ENCODE data around the gene SAGE1. TPM values are rescaled to one million over a fixed set of nuclear protein-coding genes. Genes with fewer than 3 reads are reported as not detected.
"Not testable (repeated sequence)": the region's sequence is repeated elsewhere in the genome, so short reads cannot be mapped to it uniquely, and the experiment has no call there.

SAGE1 gene
- total RNA-seq, 1 experiment from 2014 or later: not detected

DNA sequence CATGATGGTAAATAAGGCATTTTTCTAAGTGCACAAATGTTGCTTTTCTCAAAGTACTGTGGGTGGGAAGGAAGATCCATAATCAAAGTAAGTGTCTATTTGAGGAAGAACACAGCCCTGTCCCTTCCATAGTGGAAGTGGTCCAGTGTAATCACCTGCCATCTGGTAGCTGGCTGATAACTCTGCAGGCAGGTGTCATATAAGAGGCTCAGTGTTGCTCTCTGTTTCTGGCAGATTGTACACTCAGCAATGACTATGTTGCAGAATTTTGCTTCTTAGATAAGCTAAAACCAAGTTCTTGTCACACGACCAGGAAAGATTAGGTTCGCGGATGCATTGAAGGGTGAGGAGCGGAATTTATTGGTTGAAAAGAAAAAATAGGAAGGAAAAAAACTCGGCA, 20.9 kb downstream of the SAGE1 start:
- no peak overlapping the region for H2AK5ac ChIP-seq (ENCODE audit: insufficient read length, low read length)
- Mint-ChIP-seq H3K27ac (no peak overlapping the region), H3K27me3 (ENCODE audit: low read depth) (no peaks in the 10 kb centered on the region; the same call in 1 of the 2 replicates), H3K4me1 (no peaks in the 10 kb centered on the region), H3K4me3 (no peak overlapping the region), H3K9me3 (peaks cover 74 to 96% of the 10 kb centered on the region in 2 experiments), H3K36me3 (ENCODE audit: insufficient read depth in 1 of 3, low read depth in 3 of 3) (peaks cover 0 to 14% (median 0%) of the 10 kb centered on the region in 3 experiments; a peak in 3 of 7 replicates)
- no peak overlapping the region for H2BK5ac ChIP-seq (ENCODE audit: insufficient read length, low read length)
- no peaks in the 10 kb centered on the region for H3K79me2 ChIP-seq (ENCODE audit: insufficient read depth, low read length)
- H3K79me1 ChIP-seq (ENCODE audit: insufficient read depth, low read depth, low read length, poor library complexity, severe bottlenecking): no peaks in the 10 kb centered on the region
- H3K9ac ChIP-seq (ENCODE audit: extremely low read depth, insufficient read length, low read length): no peak overlapping the region
- H3K23me2 ChIP-seq (ENCODE audit: insufficient read length, low read depth, low read length, poor library complexity, severe bottlenecking): no peaks in the 10 kb centered on the region
- DNase-seq: no peak
- H3K9me3 ChIP-seq (ENCODE audit: control insufficient read depth, low read depth, low read length): peaks cover 79% of the 10 kb centered on the region
- H3K23ac ChIP-seq (ENCODE audit: insufficient read length, low read depth, low read length): no peak overlapping the region
- no peak overlapping the region for H3K4me2 ChIP-seq (ENCODE audit: insufficient read depth, insufficient read length, low read length)
- H2AFZ ChIP-seq (ENCODE audit: low read length): no peak overlapping the region
- H4K91ac ChIP-seq (ENCODE audit: insufficient read length, low read depth, low read length): no peak overlapping the region
- H3K4me1 ChIP-seq (ENCODE audit: insufficient read depth, low read length): no peaks in the 10 kb centered on the region
- no peak overlapping the region for H2BK120ac ChIP-seq (ENCODE audit: low read depth, low read length, poor library complexity, severe bottlenecking)
- no peaks in the 10 kb centered on the region for H3K27me3 ChIP-seq (ENCODE audit: insufficient read depth, low read length)
- no peak overlapping the region for H2BK12ac ChIP-seq (ENCODE audit: insufficient read length, low read depth, low read length)
- no peak overlapping the region for H3K14ac ChIP-seq (ENCODE audit: insufficient read depth, low read length)
- TF ChIP-seq CTCF (conservative IDR thresholded peaks at IDR 0.05): no peak
- H3K27ac ChIP-seq (ENCODE audit: insufficient read length, low read depth, low read length): no peak overlapping the region
- no peak overlapping the region for H3K4ac ChIP-seq (ENCODE audit: low read depth, low read length)
- H3K18ac ChIP-seq (ENCODE audit: insufficient read length, low read depth, low read length): no peak overlapping the region
- H4K5ac ChIP-seq (ENCODE audit: insufficient read length, low read depth, low read length): no peak overlapping the region
- no peaks in the 10 kb centered on the region for H4K20me1 ChIP-seq (ENCODE audit: control insufficient read depth, insufficient read depth, insufficient read length)
- no peak overlapping the region for H3T11ph ChIP-seq (ENCODE audit: low read length)
- no peak overlapping the region for H4K8ac ChIP-seq (replicated peaks; ENCODE audit: insufficient read length, low read depth, low read length)
- no peak overlapping the region for H2BK20ac ChIP-seq (ENCODE audit: low read depth, low read length, poor library complexity, severe bottlenecking)
- no peak overlapping the region for H3K56ac ChIP-seq (ENCODE audit: insufficient read length, low read depth, low read length)
- WGBS (ENCODE audit: extremely low coverage, insufficient read length, low lambda C conversion rate): no CpG with 5 or more reads among the region's 5 CpGs
- H2BK15ac ChIP-seq (ENCODE audit: low read depth, low read length): no peak overlapping the region

DNA sequence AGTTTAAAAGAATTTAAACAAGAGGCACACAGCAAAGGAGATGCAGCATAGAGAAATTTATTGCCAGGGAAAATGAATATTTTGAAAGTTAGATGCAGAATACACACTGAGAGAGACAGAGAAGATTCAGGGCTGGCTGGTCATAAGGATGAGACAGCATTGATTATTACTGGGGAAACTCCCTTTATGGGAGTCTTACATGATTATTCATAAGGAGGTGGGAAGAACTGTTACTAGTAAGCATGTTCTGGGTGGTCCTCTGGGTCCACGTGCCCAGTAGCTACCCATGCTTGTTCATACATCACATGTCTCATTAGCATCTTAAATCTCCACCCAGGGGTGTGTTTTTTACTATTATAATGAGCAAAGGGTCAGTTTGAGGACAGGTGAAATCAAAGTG, 27.0 kb downstream of the SAGE1 start:
- WGBS (ENCODE audit: extremely low coverage, insufficient read length, low lambda C conversion rate): no CpG with 5 or more reads among the region's 1 CpG
- not testable (repeated sequence) for H3K14ac ChIP-seq (ENCODE audit: insufficient read depth, low read length); H3K27ac Mint-ChIP-seq; H2AFZ ChIP-seq (ENCODE audit: low read length); H3K4me1 Mint-ChIP-seq; H3K23me2 ChIP-seq (ENCODE audit: insufficient read length, low read depth, low read length, poor library complexity, severe bottlenecking); H2BK5ac ChIP-seq (ENCODE audit: insufficient read length, low read length); H2BK12ac ChIP-seq (ENCODE audit: insufficient read length, low read depth, low read length); H4K8ac ChIP-seq (replicated peaks; ENCODE audit: insufficient read length, low read depth, low read length); H3K27me3 ChIP-seq (ENCODE audit: insufficient read depth, low read length); H2AK5ac ChIP-seq (ENCODE audit: insufficient read length, low read length); H3K4me3 Mint-ChIP-seq; H3K18ac ChIP-seq (ENCODE audit: insufficient read length, low read depth, low read length); H2BK120ac ChIP-seq (ENCODE audit: low read depth, low read length, poor library complexity, severe bottlenecking); H3K4ac ChIP-seq (ENCODE audit: low read depth, low read length); H2BK15ac ChIP-seq (ENCODE audit: low read depth, low read length); H4K91ac ChIP-seq (ENCODE audit: insufficient read length, low read depth, low read length); H4K20me1 ChIP-seq (ENCODE audit: control insufficient read depth, insufficient read depth, insufficient read length); H2BK20ac ChIP-seq (ENCODE audit: low read depth, low read length, poor library complexity, severe bottlenecking); H3K23ac ChIP-seq (ENCODE audit: insufficient read length, low read depth, low read length); H3K36me3 Mint-ChIP-seq (ENCODE audit: insufficient read depth in 1 of 3, low read depth in 3 of 3); H4K5ac ChIP-seq (ENCODE audit: insufficient read length, low read depth, low read length); H3T11ph ChIP-seq (ENCODE audit: low read length); H3K4me1 ChIP-seq (ENCODE audit: insufficient read depth, low read length); H3K56ac ChIP-seq (ENCODE audit: insufficient read length, low read depth, low read length); H3K79me2 ChIP-seq (ENCODE audit: insufficient read depth, low read length); DNase-seq; H3K27ac ChIP-seq (ENCODE audit: insufficient read length, low read depth, low read length); H3K9ac ChIP-seq (ENCODE audit: extremely low read depth, insufficient read length, low read length); H3K4me2 ChIP-seq (ENCODE audit: insufficient read depth, insufficient read length, low read length); H3K79me1 ChIP-seq (ENCODE audit: insufficient read depth, low read depth, low read length, poor library complexity, severe bottlenecking); H3K27me3 Mint-ChIP-seq (ENCODE audit: low read depth)
- peaks cover 80 to 89% of the 10 kb centered on the region in 2 experiments for H3K9me3 Mint-ChIP-seq
- H3K9me3 ChIP-seq (ENCODE audit: control insufficient read depth, low read depth, low read length): peaks cover 37% of the 10 kb centered on the region
